Mesothelial cell of epicardium (in vitro differentiated cells): ENCODE measurements around the gene SPTY2D1. TPM values are rescaled to one million over a fixed set of nuclear protein-coding genes. Genes with fewer than 3 reads are reported as not detected.
"Not testable (repeated sequence)": the region's sequence is repeated elsewhere in the genome, so short reads cannot be mapped to it uniquely, and the experiment has no call there.

ENCODE experiments used
- DNase-seq, 2 experiments: peaks; one replicate each; pipeline ENCODE4 v3.0.0; 2021; ENCODE audit warnings: low spot score in 2 of 2; ENCODE audit not compliant: unreplicated experiment in 2 of 2
- H3K27ac Mint-ChIP-seq: 2 replicates; pipeline ENCODE4 v1.8.0; 2021; ENCODE audit warnings: mixed read lengths
- H3K27me3 Mint-ChIP-seq: 2 replicates; pipeline ENCODE4 v1.8.0; 2021; ENCODE audit warnings: low read depth, mixed read lengths
- H3K36me3 Mint-ChIP-seq: 2 replicates; pipeline ENCODE4 v1.8.0; 2021; ENCODE audit warnings: mixed read lengths
- H3K4me1 Mint-ChIP-seq: 2 replicates; pipeline ENCODE4 v1.8.0; 2021; ENCODE audit warnings: mixed read lengths
- H3K4me3 Mint-ChIP-seq: 2 replicates; pipeline ENCODE4 v1.8.0; 2021; ENCODE audit warnings: mild to moderate bottlenecking, moderate library complexity, mixed read lengths
- H3K9me3 Mint-ChIP-seq: 2 replicates; pipeline ENCODE4 v1.8.0; 2021; ENCODE audit warnings: mixed read lengths
- CTCF ChIP-seq: fragments of 200-600 bp; sonication (generic); IDR thresholded peaks from one replicate; pipeline ENCODE4 v1.5.0; 2021; ENCODE audit warnings: antibody characterized with exemption; ENCODE audit not compliant: unreplicated experiment
- total RNA-seq: library from RNA; stranded (reverse); gene quantifications from 3 replicates; pipeline ENCODE4 v1.2.1, GENCODE V29; 2021

SPTY2D1 gene
- total RNA-seq, 1 donor from 2014 or later: 23.0 TPM

DNA sequence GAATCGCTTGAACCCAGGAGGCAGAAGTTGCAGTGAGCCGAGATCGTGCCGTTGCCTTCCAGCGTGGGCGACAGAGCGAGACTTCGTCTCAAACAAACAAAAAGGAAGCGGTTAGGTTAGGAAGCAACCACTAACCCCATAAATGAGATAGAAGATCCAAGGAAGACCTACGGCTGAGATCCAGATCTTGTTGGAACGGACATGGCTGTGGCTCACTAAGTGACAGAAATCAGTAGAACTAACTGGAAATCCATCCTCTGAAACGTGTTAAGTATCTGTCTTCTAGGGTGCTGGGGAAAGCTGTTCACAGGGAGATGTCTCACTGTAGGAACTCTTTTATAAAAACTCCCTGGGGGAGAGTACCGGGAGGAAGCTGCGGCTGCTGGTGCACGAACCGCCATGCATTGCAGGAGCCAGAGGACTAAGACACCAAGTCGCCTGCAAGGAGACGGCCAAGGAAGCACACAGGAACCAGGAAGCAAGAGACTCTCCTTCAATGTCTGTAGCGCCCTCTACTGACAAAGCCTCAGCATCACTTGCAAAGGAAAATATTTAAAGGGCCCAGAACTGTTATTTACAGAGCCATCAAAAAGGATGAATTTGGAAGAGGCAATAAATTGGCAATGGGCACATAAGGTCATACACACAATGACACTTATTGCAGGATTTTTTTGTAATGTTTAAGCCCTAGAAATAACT lies 16.9 kb upstream of the SPTY2D1 start:
- no peak overlapping the region for H3K4me3 Mint-ChIP-seq
- H3K27me3 Mint-ChIP-seq: peaks cover 5% of the 10 kb centered on the region
- no peaks in the 10 kb centered on the region for H3K36me3 Mint-ChIP-seq
- H3K27ac Mint-ChIP-seq: no peak overlapping the region
- H3K4me1 Mint-ChIP-seq: peaks cover 2% of the 10 kb centered on the region
- peak; percentile 44 for TF ChIP-seq CTCF
- no peaks in the 10 kb centered on the region for H3K9me3 Mint-ChIP-seq
- no peak for DNase-seq

GRCh38 chr11:18650353-18650752 lies 16.2 kb upstream of the SPTY2D1 start:
- Mint-ChIP-seq H3K4me1 (peaks cover 2% of the 10 kb centered on the region), H3K27ac (no peak overlapping the region), H3K4me3 (no peak overlapping the region), H3K27me3 (peaks cover 5% of the 10 kb centered on the region), H3K9me3 (no peaks in the 10 kb centered on the region), H3K36me3 (no peaks in the 10 kb centered on the region)
- no peak for DNase-seq
- TF ChIP-seq CTCF: no peak

- H3K27ac Mint-ChIP-seq, H3K36me3 Mint-ChIP-seq, H3K9me3 Mint-ChIP-seq, H3K4me1 Mint-ChIP-seq, DNase-seq, H3K4me3 Mint-ChIP-seq: not testable (repeated sequence)
- H3K27me3 Mint-ChIP-seq: peaks cover 36% of the 10 kb centered on the region
These were observed 8.9 kb upstream of the SPTY2D1 start for GRCh38 chr11:18643034-18643433.

GRCh38 chr11:18641677-18642076 lies 7.5 kb upstream of the SPTY2D1 start:
- Mint-ChIP-seq H3K4me1 (no peaks in the 10 kb centered on the region), H3K9me3 (no peaks in the 10 kb centered on the region), H3K27me3 (peaks cover 49% of the 10 kb centered on the region), H3K36me3 (no peaks in the 10 kb centered on the region), H3K27ac (no peak overlapping the region), H3K4me3 (no peak overlapping the region)
- no peak for DNase-seq
- TF ChIP-seq CTCF: no peak

GRCh38 chr11:18633256-18634139 lies 644 bp downstream of the SPTY2D1 start:
- no peak for DNase-seq
- Mint-ChIP-seq H3K27me3 (peaks cover 23% of the 10 kb centered on the region), H3K9me3 (no peaks in the 10 kb centered on the region), H3K4me3 (peak overlapping the region; percentile 96), H3K27ac (peak overlapping the region; percentile 100), H3K36me3 (no peaks in the 10 kb centered on the region), H3K4me1 (peaks cover 19% of the 10 kb centered on the region)
- no peak for TF ChIP-seq CTCF

GRCh38 chr11:18632841-18633240 lies 1.3 kb downstream of the SPTY2D1 start:
- Mint-ChIP-seq H3K27me3 (peaks cover 19% of the 10 kb centered on the region), H3K36me3 (no peaks in the 10 kb centered on the region), H3K4me3 (peak overlapping the region; percentile 96), H3K4me1 (peaks cover 19% of the 10 kb centered on the region), H3K27ac (peak overlapping the region; percentile 47), H3K9me3 (no peaks in the 10 kb centered on the region)
- no peak for TF ChIP-seq CTCF
- no peak for DNase-seq
